Suprapubic skin (tissue), 3 donors: ENCODE data around the gene PPP4R2.

ENCODE experiments used
- CTCF ChIP-seq, 2 donors: fragments of 200-600 bp in 1 of 2; fragments of 450-650 bp in 1 of 2; sonication (generic) in 1 of 2; IDR thresholded peaks; one replicate each; pipeline ENCODE4 v1.5.1; 2016 to 2019; ENCODE audit warnings: antibody characterized with exemption in 2 of 2, mild to moderate bottlenecking in 1 of 2, moderate library complexity in 1 of 2
- EP300 ChIP-seq: sonication (generic); formaldehyde crosslinking; IDR thresholded peaks from one replicate; pipeline ENCODE4 v1.6.1; 2017; ENCODE audit warnings: antibody characterized with exemption
- POLR2A ChIP-seq, 2 donors: fragments of 450-650 bp; IDR thresholded peaks; one replicate each; pipeline ENCODE4 v1.6.1; 2017; ENCODE audit warnings: antibody characterized with exemption in 2 of 2, mild to moderate bottlenecking in 2 of 2, moderate library complexity in 2 of 2

GRCh38 chr3:72972706-72973030, 23.9 kb upstream of the PPP4R2 start:
- TF ChIP-seq CTCF (IDR thresholded peaks at IDR 0.05): no peak
- TF ChIP-seq POLR2A (IDR thresholded peaks at IDR 0.05): no peak
- no peak for TF ChIP-seq EP300
